Stimulated activated CD4-positive, alpha-beta T cell treated with anti-CD3 and anti-CD28 coated beads, Interleukin-15, amount 100 ng/mL, for 48 hours (primary cell): ENCODE results near the gene FOXP1.

Source experiments
- DNase-seq, 2 donors: peaks; one replicate each; pipeline ENCODE4 v3.0.0-alpha.2; 2020; ENCODE audit warnings: low read depth in 2 of 2

The FOXP1 gene

GRCh38 chr3:71372241-71372768, 211.2 kb downstream of the FOXP1 start:
- no peak for DNase-seq

GRCh38 chr3:71371282-71371681, 212.2 kb downstream of the FOXP1 start:
- DNase-seq = no peak

DNA sequence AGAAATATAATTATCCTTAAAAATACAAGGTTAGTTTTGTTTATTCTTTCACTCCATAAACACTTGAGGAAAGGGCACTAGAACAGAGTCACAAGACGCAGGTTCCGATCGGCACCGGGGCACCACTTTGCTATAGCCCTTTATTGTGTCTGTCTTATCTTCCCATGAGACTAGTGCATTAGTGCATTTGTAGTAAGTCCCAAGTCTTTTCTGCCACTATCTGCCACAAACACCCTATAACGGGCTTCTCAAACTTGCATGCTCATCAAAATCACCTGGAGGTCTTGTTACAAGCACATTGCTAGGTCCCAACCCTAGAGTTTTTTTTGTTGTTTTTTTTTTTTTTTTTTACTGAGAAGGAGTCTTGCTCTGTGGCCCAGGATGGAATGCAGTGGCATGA, 213.1 kb downstream of the FOXP1 start:
- DNase-seq = no peak

GRCh38 chr3:71369701-71370391, 213.7 kb downstream of the FOXP1 start:
- no peak for DNase-seq

DNA sequence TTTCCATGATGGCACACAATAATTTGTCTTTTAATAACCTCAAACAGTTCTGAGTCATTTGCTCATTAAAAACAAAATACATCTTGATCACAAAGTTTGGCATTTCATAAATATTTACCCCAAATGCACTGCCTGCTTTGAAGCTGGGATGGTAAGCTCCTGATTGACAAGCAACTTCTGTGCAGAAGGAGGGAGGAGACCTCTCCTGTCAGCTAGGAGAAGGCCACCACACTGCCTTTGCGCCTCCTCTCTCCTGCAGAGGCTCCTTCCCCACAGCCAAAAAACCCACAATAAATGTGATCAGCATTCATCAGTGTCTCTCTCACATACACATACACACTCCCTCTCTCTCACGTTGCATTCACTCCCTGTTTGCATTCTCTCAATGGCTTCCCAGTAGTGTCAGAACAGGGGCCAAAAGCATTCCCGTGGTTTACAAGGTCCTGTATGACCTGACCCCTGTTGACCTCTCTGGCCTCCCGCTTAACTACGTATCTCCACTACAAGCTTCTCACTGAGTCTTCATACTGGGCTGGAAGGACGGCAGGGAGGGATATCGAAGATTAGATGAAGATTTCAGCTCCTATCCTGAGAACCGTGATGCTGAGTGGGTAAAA, 216.4 kb downstream of the FOXP1 start:
- DNase-seq = no peak

- no peak for DNase-seq
These were observed 222.1 kb downstream of the FOXP1 start for GRCh38 chr3:71361334-71361890.

GRCh38 chr3:71360764-71361163, 222.8 kb downstream of the FOXP1 start:
- DNase-seq = no peak

DNA sequence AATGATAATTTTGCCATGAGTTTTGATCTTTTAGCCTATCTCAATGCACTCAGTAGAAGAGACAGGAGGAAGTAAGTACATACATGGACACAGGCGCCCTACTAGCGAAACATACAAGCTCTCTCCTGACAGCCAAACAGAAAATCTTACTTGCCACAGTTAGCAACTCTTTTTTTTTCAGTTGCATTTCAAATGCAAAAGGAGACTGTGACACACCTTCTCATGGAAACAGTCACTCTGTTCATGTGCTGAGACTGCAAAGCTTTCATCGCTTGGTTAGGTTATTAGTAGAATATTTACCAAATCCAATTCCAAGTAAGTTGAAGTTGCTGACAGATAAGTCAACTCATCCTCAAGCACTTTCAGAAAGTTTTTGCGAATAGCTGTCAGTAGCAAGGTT, 223.3 kb downstream of the FOXP1 start:
- DNase-seq = no peak

- DNase-seq = no peak
These were observed 225.3 kb downstream of the FOXP1 start for GRCh38 chr3:71358243-71358642.

- DNase-seq = no peak
These were observed 227.3 kb downstream of the FOXP1 start for GRCh38 chr3:71356265-71356664.

DNA sequence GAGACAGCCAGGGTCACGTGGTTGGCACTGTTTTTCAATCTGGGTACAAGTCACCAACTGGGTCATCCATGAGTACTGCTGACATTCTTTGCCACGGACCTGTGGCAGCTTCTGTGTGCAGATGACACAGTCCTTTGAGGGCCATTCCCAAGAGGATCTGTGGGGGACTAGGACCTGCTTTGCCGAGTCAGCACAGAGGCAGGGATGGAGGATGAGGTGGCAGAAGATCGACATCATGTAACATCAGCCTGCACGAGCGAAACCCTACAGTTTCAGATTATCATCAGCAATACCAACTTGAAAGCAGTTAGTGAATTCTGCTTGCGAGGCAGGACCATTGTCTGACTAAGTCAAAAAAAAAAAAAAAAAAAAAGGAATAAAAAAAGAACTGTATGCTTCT, 227.7 kb downstream of the FOXP1 start:
- peak in 1 of 2 donors; percentile 32 for DNase-seq

DNA sequence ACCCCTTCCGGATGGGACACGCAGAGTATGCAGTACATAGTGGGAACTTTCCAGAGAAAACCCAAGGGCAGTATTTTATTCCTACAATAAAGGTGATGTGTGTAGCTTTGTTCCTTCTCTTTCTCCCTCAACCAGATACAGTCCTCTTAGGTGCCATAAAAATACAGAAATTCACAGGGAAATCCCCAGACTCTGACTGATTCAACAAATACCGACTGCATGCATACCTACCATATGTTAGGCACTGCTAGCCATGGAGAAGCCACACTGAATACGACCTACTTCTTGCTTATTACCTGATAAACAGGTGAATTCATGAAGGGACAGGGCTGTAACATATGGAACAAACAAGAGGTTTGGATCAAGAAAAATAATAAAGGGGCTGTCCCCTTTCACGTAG, 228.5 kb downstream of the FOXP1 start:
- DNase-seq = no peak

DNA sequence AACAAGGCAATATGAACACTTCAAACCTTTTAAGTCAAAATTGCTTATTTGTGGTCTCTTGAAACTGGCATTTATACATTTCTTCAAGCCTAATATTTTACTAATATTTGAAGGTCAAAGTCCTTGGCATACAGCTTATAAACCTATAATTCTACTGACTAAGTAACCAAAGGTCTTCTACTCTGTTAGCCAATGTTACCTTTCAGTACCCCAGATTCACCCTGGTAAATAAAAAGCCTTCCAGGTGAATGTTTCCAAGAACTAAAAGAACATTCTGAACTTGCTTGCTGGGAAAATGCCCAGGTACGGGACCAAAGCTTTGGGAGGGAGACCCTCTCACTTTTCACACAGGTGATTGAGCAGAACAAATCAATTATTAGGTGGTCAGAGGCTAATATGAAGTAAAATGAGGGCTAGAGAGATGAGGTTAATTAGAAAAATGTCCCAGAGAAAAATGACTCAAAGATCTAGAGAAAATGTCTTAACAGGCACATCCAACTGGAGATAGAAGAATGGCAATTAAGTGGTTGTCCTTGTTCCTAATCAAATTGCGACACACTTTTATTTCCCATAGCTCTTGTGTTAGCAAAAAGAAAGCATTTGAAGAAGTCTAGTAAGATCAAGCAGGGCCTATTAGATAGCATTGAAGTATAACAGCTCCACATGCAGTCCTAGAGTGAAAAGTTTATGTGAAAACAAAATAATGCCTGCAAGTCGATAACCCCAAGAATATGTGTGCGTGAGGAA, 232.0 kb downstream of the FOXP1 start:
- no peak for DNase-seq

DNA sequence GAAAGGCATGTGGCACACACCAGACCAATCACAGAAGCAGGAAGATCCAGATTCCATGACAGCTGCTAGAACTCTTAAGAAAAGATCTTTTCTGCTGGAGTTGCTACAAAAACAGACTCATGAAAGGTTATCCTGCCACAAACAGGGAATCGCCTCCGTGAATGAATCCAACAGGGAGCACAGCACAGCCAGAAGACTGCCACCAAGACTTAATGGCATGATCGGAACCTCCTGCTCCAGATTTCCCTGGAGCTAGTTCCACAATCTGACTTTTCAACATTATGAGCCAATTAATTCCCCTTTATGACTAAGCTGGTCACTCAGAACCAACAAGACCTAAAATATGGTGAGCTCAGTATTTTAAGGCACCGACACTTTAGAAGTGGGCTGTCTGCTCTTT, 232.5 kb downstream of the FOXP1 start:
- no peak for DNase-seq

DNA sequence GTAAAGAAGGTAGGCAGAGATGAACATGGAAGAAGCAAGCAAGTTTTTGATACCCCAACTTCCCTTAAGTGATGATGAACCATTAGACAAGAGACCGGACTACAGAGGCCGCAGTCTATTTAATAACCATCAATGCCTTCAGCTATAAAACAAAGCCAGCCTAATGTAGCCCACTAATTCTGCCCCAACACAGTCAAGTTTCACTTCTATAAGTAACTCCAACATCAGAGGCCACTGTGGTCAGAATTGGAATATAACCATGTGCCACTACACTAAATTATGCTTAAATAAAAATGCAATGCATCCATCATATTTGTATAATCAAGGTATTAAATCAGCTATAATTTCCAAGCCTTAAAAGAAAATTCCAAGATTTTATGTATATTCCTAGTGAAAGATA, 234.7 kb downstream of the FOXP1 start:
- DNase-seq = no peak

DNA sequence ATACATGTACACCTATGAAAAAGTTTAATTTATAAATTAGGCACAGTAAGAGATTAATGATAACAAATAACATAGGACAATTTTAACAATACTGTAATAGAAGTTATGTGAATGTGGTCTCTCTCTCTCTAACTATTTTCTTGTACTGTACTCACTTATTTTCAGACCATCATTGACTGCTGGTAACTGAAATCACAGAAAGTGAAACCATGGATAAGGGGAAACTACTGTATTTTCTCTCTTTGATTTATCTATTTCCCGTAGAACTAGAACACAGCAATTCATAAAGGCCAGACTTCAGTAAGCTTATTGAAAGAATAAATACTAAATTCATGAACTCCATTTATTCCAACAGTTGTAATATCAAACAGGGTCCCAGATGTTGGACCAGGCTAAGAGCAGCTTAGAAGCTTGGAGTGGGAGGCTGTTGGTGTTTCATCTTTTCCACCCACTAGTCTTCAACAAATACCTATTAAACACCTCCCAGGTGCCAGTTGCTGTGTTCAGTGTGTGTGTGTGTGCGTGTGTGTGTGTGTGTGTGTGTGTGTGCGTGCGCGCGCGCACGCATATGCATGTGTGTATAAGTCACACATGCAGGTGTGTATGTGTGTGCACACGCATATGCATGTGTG, 235.4 kb downstream of the FOXP1 start:
- no peak for DNase-seq

- no peak for DNase-seq
These were observed 237.5 kb downstream of the FOXP1 start for GRCh38 chr3:71346061-71346460.

GRCh38 chr3:71345429-71346040, 238.0 kb downstream of the FOXP1 start:
- DNase-seq = no peak

- DNase-seq = no peak
These were observed 241.8 kb downstream of the FOXP1 start for GRCh38 chr3:71341721-71342120.

- DNase-seq = no peak
These were observed 244.5 kb downstream of the FOXP1 start for GRCh38 chr3:71339049-71339448.

DNA sequence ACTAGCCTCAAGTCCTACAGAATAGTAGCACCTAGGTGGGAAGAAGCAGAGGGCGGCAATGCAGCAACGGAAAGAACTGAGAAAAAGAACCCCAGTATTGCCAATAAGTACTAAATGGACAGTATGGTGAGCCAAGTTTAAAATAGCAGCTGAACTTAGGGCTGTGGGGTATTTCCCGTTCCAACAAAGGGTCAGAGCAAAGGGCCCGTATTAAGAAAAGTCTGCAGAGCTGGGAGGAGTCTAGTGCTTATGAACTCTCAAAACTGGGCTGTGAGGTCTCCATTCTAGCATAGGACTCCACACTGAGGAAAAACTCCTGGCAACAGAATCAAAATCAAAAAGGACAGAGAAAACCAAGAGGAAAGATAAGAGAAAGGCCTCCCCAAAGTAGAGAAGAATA, 250.7 kb downstream of the FOXP1 start:
- no peak for DNase-seq

- no peak for DNase-seq
These were observed 252.6 kb downstream of the FOXP1 start for GRCh38 chr3:71330909-71331308.
